Cardiac fibroblast (primary cell): Measurements from ENCODE around the gene GRK5.

Experiments used
- DNase-seq, 2 donors: peaks; one replicate each; pipeline versions ENCODE4 v3.0.0 to v3.0.0-alpha.2; 2010; ENCODE audit warnings: low read depth in 2 of 2
- H3K4me3 ChIP-seq, 2 donors: replicated peaks in 1 of 2; 1 replicate in 1 of 2; 2 replicates in 1 of 2; pipeline ENCODE4 v1.5.1; 2011; ENCODE audit warnings: low read depth in 2 of 2, low read length in 2 of 2, mild to moderate bottlenecking in 2 of 2, moderate library complexity in 1 of 2
- CTCF ChIP-seq: IDR thresholded peaks from one replicate; pipeline ENCODE4 v1.5.1; 2011; ENCODE audit warnings: low read depth, mild to moderate bottlenecking, low read length, inconsistent platforms

The GRK5 gene

GRCh38 chr10:119368581-119368980, 161.2 kb downstream of the GRK5 start:
- DNase-seq: no peak
- no peak overlapping the region for H3K4me3 ChIP-seq
- no peak for TF ChIP-seq CTCF

DNA sequence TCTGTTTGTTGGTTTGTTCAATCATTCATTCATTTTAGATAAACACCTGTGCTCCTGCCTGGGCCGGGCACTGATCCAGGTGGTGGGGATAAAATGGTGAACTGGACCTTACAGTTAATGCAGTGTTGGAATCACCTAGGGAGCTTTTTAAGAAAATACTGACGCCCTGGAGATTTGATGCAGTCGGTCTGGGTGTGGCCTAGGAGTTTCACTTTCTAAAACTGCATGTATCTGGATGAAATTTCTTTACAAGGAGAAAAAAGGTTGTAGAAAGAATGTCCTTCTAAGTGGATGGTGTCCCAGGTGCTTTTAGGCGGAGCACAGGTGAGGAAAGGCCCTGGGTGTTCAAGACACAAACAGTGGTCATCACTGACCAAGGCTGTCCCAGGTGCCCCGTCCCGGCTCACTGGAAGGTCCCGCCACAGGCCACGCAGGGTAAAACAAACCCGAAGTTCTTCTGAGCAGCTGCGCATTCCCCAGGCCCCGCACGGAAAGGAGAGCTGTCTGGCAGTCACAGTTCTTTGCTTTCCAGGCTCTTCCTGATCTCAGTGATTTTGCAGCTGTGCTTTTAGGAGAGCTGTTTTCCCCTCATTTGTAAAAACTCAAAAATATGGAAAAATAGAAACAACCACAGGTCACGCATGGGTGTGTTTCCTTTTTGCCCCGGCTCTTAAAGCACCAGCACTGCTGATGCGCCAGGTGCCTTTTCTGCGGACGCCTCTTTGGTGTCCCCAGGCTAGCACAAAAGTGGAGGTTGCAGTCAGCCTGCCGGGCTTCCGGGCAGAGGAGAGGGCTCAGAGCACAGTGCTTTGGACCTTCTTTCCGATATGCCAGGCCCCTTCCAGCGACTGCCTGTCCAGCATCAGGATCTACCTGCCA, 161.9 kb downstream of the GRK5 start:
- no peak for TF ChIP-seq CTCF
- no peak for DNase-seq
- H3K4me3 ChIP-seq: no peak overlapping the region

GRCh38 chr10:119370111-119370741, 162.9 kb downstream of the GRK5 start:
- H3K4me3 ChIP-seq: peak overlapping the region in 1 of 2 donors; percentile 37
- peak; percentile 88 for DNase-seq
- no peak for TF ChIP-seq CTCF

- DNase-seq: peak; percentile 87 to 89
- no peak for TF ChIP-seq CTCF
- H3K4me3 ChIP-seq: peak overlapping the region in 1 of 2 donors; percentile 37
Measured at GRCh38 chr10:119370972-119371703, 163.8 kb downstream of the GRK5 start.

DNA sequence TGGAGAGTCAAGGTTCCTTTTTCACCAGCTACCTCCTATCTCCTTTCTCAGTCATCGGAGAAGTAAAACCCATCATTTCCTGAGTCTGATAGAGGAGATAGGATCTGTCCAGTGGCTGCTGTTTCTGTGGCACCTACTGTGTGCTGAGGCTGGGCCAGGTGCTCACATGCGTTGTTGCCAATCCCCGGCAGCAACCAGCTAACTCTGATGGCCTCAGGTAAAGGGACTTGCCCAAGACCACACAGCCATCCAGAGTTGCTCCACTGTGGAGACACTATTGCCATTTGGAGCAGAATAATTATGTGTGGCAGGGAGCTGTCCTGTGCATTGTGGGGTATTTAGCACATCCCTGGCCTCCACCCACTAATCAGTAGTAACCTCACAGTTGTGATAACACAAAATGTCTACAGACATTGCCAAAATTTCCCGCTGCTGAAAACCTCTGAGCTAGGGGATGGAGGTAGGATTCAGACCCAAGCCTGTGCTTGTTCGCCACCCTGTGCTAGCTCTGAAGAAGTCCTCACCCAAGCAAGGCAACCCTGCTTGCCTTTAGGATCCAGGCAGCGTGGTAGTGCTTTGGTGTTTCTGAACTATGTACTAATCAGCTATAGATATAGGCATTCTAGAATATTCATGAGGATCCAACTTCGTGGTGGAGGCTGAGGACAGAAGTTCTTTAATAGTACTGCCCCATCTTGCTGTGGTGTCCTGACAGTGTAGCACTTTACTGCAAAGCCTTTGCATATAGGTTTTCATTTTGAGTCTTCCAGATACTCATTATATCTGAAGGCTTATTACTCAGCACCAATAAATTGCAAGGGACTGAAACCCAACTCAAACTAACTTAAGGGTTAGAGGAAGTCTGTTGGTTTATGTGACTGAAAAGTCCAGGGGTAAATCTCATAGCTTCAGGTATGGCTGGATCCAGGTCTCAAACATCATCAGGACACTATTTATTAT, 164.6 kb downstream of the GRK5 start:
- no peak overlapping the region for H3K4me3 ChIP-seq
- peak in 1 of 2 donors; percentile 46 for DNase-seq
- no peak for TF ChIP-seq CTCF
